Activated CD4-positive, alpha-beta T cell treated with anti-CD3 and anti-CD28 coated beads, Interleukin-2, amount 50 U/mL, for 1 hour (primary cell): ENCODE measurements around the gene TNFRSF11A.

Source experiments
- DNase-seq: peaks from one replicate; pipeline ENCODE4 v3.0.0-alpha.2; 2020

Gene TNFRSF11A

GRCh38 chr18:62325806-62326645 is 916 bp downstream of the TNFRSF11A start:
- DNase-seq, result peak; percentile 15

GRCh38 chr18:62326646-62327348 is 1.7 kb downstream of the TNFRSF11A start:
- DNase-seq, result no peak

- no peak for DNase-seq
These were observed 2.9 kb downstream of the TNFRSF11A start for GRCh38 chr18:62327977-62328376.

- no peak for DNase-seq
These were observed 3.7 kb downstream of the TNFRSF11A start for GRCh38 chr18:62328586-62329525.

- DNase-seq, result peak; percentile 18
These were observed 4.8 kb downstream of the TNFRSF11A start for GRCh38 chr18:62329691-62330454.

- no peak for DNase-seq
These were observed 5.5 kb downstream of the TNFRSF11A start for GRCh38 chr18:62330650-62331049.

- no peak for DNase-seq
These were observed 6.7 kb downstream of the TNFRSF11A start for GRCh38 chr18:62331581-62332356.

- no peak for DNase-seq
These were observed 7.3 kb downstream of the TNFRSF11A start for GRCh38 chr18:62332431-62332830.

- no peak for DNase-seq
These were observed 8.0 kb downstream of the TNFRSF11A start for GRCh38 chr18:62332964-62333695.

GRCh38 chr18:62334120-62334519 is 9.0 kb downstream of the TNFRSF11A start:
- DNase-seq, result no peak

- no peak for DNase-seq
These were observed 10.4 kb downstream of the TNFRSF11A start for GRCh38 chr18:62335494-62335893.

- no peak for DNase-seq
These were observed 11.5 kb downstream of the TNFRSF11A start for GRCh38 chr18:62336618-62337017.

GRCh38 chr18:62337336-62337735 is 12.2 kb downstream of the TNFRSF11A start:
- DNase-seq, result no peak

GRCh38 chr18:62338446-62339105 is 13.5 kb downstream of the TNFRSF11A start:
- DNase-seq, result no peak

GRCh38 chr18:62339106-62339988 is 14.2 kb downstream of the TNFRSF11A start:
- no peak for DNase-seq

- no peak for DNase-seq
These were observed 15.9 kb downstream of the TNFRSF11A start for GRCh38 chr18:62340996-62341395.

- DNase-seq, result no peak
These were observed 16.4 kb downstream of the TNFRSF11A start for GRCh38 chr18:62341473-62341872.

- DNase-seq, result no peak
These were observed 17.8 kb downstream of the TNFRSF11A start for GRCh38 chr18:62342884-62343283.

- no peak for DNase-seq
These were observed 18.2 kb downstream of the TNFRSF11A start for GRCh38 chr18:62343316-62343715.
